Liver (tissue), 9 donors: ENCODE measurements around the gene CCL5. TPM values are rescaled to one million over a fixed set of nuclear protein-coding genes. Genes with fewer than 3 reads are reported as not detected.

Experiments used
- DNase-seq: peaks from one replicate; pipeline ENCODE4 v3.0.0-alpha.2; 2017; ENCODE audit warnings: low spot score
- H3K27ac ChIP-seq, 2 donors: one replicate each; pipeline ENCODE4 v1.7.0; 2013; ENCODE audit warnings: inconsistent platforms in 2 of 2, low read length in 2 of 2, control low read depth in 1 of 2, low read depth in 1 of 2, mild to moderate bottlenecking in 1 of 2
- H3K27me3 ChIP-seq, 4 donors: one replicate each; pipeline versions ENCODE4 v1.6.1 to v1.7.0; 2013; ENCODE audit warnings: low read length in 3 of 4, inconsistent platforms in 1 of 4, mild to moderate bottlenecking in 1 of 4, moderate library complexity in 1 of 4; ENCODE audit not compliant: control insufficient read depth in 4 of 4, insufficient read depth in 4 of 4
- H3K36me3 ChIP-seq, 4 donors: one replicate each; pipeline versions ENCODE4 v1.6.1 to v1.7.0; 2013; ENCODE audit warnings: low read length in 3 of 4, mild to moderate bottlenecking in 3 of 4, low read depth in 1 of 4, moderate library complexity in 1 of 4; ENCODE audit not compliant: control insufficient read depth in 4 of 4, insufficient read depth in 3 of 4
- H3K4me1 ChIP-seq, 4 donors: one replicate each; pipeline versions ENCODE4 v1.6.1 to v1.7.0; 2013; ENCODE audit warnings: low read length in 3 of 4, mild to moderate bottlenecking in 3 of 4, moderate library complexity in 1 of 4; ENCODE audit not compliant: control insufficient read depth in 4 of 4, insufficient read depth in 4 of 4
- H3K4me3 ChIP-seq, 3 donors: one replicate each; pipeline versions ENCODE4 v1.6.1 to v1.7.0; 2013; ENCODE audit warnings: low read length in 3 of 3, control low read depth in 1 of 3, low read depth in 1 of 3, mild to moderate bottlenecking in 1 of 3
- H3K9ac ChIP-seq, 2 donors: one replicate each; pipeline ENCODE4 v1.7.0; 2013; ENCODE audit warnings: low read length in 2 of 2, mild to moderate bottlenecking in 2 of 2, moderate library complexity in 2 of 2, control low read depth in 1 of 2, low read depth in 1 of 2
- H3K9me3 ChIP-seq, 4 donors: one replicate each; pipeline versions ENCODE4 v1.6.1 to v1.7.0; 2013; ENCODE audit warnings: low read length in 3 of 4; ENCODE audit not compliant: control insufficient read depth in 4 of 4
- EGR1 ChIP-seq, 2 donors: IDR thresholded peaks; 2 replicates each; pipeline ENCODE4 v1.6.1; 2016 to 2018; ENCODE audit warnings: antibody characterized with exemption in 2 of 2, low read depth in 2 of 2
- FOXA2 ChIP-seq: IDR thresholded peaks from 2 replicates; pipeline ENCODE4 v1.6.1; 2016; ENCODE audit warnings: antibody characterized with exemption
- GABPA ChIP-seq, 2 donors: IDR thresholded peaks in 1 of 2; conservative IDR thresholded peaks in 1 of 2; 2 replicates each; pipeline ENCODE4 v1.6.1; 2016; ENCODE audit warnings: antibody characterized with exemption in 2 of 2, mild to moderate bottlenecking in 1 of 2, moderate library complexity in 1 of 2
- HNF4G ChIP-seq: IDR thresholded peaks from 2 replicates; pipeline ENCODE4 v1.6.1; 2016; ENCODE audit warnings: antibody characterized with exemption
- NR2F2 ChIP-seq: IDR thresholded peaks from 2 replicates; pipeline ENCODE4 v1.6.1; 2016; ENCODE audit warnings: antibody characterized with exemption
- RAD21 ChIP-seq, 2 donors: IDR thresholded peaks; 2 replicates each; pipeline ENCODE4 v1.6.1; 2016; ENCODE audit warnings: antibody characterized with exemption in 2 of 2, mild to moderate bottlenecking in 2 of 2
- RXRA ChIP-seq, 2 donors: IDR thresholded peaks; 2 replicates each; pipeline ENCODE4 v1.6.1; 2017 to 2018; ENCODE audit warnings: antibody characterized with exemption in 2 of 2, mild to moderate bottlenecking in 1 of 2
- TAF1 ChIP-seq: conservative IDR thresholded peaks from 2 replicates; pipeline ENCODE4 v1.6.1; 2016; ENCODE audit warnings: antibody characterized with exemption, mild to moderate bottlenecking
- YY1 ChIP-seq: IDR thresholded peaks from 2 replicates; pipeline ENCODE4 v1.6.1; 2016; ENCODE audit warnings: antibody characterized with exemption, mild to moderate bottlenecking
- WGBS: extraction: QIAGEN DNeasy Blood & Tissue Kit; methylation state at CpG from one replicate; pipeline ENCODE4 v1.1.7; 2013; 5-methylcytosine and 5-hydroxymethylcytosine counted together
- polyA plus RNA-seq, 2 donors: library from polyadenylated mRNA; stranded (reverse) in 1 of 2; unstranded in 1 of 2; fragments of 200-250 nt in 1 of 2; fragments of >200 nt in 1 of 2; fragmentation: Nextera tagmentation in 1 of 2; extraction: Ambion mirVana in 1 of 2; gene quantifications; one replicate each; pipeline versions ENCODE4 v1.2.1 to v1.2.3, GENCODE V29; 2013 to 2015
- total RNA-seq, 2 donors: library from RNA; depleted of rRNA; stranded (reverse); fragments of >200 nt; gene quantifications; one replicate each; pipeline ENCODE4 v1.2.3, GENCODE V29; 2014
- TF ChIP-seq, protein P1 (sequence below): IDR thresholded peaks from 2 replicates; pipeline ENCODE4 v1.6.1; 2016; ENCODE audit warnings: antibody characterized with exemption
- TF ChIP-seq, protein P2 (sequence below): fragments of 150-350 bp; IDR thresholded peaks from 2 replicates; pipeline ENCODE4 v1.5.1; 2017; ENCODE audit warnings: improper control_type of control experiment, low read depth, low read length; ENCODE audit not compliant: missing input control
- TF ChIP-seq, protein P3 (sequence below): IDR thresholded peaks from 2 replicates; pipeline ENCODE4 v1.6.1; 2016; ENCODE audit warnings: antibody characterized with exemption, mild to moderate bottlenecking
- donor health status: healthy.
- donor health status: healthy.
- donor health status: healthy.
- donor health status: healthy.
- donor health status: healthy.

CCL5 gene
- total and polyA plus RNA-seq, 4 donors = 1.7 to 4.7 (median 2.5) TPM

DNA sequence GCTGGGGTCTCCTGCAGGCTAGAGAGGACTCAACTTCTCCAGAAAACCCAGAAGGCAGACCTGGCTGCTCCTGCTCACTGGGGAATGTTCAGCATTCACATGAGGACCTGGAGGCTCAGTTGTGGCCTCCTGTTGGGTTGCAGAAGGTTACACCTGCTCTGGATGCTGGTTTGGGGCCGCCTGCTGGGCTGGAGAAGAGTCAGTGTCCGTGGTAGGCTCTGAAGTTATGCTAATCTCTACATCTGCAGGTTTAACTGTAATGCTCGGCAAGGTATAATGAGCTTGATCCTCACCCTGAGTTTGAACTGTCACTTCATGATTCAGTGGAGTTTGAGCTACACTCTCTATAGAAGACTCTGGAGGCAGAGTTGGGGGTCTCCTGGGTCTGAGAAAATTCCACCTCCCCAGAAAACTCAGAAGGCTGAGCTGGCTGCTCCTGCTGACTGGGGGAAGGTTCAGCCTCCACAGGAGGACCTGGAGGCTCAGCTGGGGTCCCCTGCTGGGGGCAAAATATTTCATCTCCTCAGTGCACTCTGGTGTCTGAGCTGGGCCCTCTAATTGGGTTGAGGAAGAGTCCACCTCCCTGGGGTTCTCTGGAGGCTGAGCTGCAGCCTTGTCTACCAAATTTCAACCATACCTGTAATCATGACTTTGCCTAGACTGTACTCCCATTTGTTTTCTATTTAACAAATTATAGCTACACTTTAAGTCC, 26.9 kb upstream of the CCL5 start:
- no peaks in the 10 kb centered on the region for H3K27me3 ChIP-seq
- 88% methylated on average over 3 of the region's 3 CpGs for WGBS
- H3K36me3 ChIP-seq = no peaks in the 10 kb centered on the region
- no peaks in the 10 kb centered on the region for H3K4me1 ChIP-seq
- no peak overlapping the region for H3K9ac ChIP-seq
- no peaks in the 10 kb centered on the region for H3K9me3 ChIP-seq
- TF ChIP-seq FOXA2 = no peak
- TF ChIP-seq RAD21 (IDR thresholded peaks at IDR 0.05) = no peak
- TF ChIP-seq, protein P1, sequence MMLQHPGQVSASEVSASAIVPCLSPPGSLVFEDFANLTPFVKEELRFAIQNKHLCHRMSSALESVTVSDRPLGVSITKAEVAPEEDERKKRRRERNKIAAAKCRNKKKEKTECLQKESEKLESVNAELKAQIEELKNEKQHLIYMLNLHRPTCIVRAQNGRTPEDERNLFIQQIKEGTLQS = no peak
- TF ChIP-seq HNF4G = no peak
- no peak for TF ChIP-seq NR2F2
- no peak for TF ChIP-seq RXRA (IDR thresholded peaks at IDR 0.05)
- no peak for TF ChIP-seq EGR1 (IDR thresholded peaks at IDR 0.05; ENCODE audit: low read depth in 2 of 2)
- H3K27ac ChIP-seq = no peak overlapping the region
- no peak overlapping the region for H3K4me3 ChIP-seq
- DNase-seq = no peak

DNA sequence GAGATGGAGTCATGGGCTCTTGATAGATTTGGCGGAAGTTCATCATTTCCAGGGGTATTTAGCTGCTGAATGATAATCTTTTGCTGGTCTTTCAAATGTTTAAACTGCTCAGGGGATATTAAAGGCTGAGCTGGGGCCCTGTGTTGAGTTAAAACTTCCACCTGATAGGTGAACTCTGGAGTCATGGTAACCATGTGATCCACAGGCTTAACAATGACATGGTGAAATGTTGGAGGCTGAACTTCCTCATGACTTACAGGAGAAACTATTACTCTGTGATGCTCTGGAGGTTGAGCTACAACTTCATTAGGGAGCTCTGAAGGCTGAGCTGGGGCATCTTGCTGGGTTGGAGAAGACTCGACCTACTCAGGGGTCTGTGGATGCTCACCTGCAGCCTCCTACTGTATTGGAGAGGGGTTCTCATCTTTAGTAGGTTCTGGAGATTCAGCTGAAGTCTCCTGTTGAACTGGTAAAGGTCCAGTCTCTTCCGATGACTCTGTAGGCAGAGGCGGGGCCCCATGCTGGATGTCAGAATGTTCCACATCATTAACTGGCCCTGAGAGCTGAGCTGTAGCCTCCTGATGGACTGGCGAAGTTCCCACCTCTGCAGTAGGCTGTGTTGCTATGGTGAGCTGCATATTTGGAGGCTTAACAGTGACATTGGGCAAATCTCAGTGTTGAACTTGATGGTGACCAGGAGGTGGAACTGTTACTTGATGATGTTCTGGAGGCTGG, 26.2 kb upstream of the CCL5 start:
- TF ChIP-seq RXRA (IDR thresholded peaks at IDR 0.05) (no peak), HNF4G (no peak), YY1 (no peak), GABPA (IDR thresholded peaks at IDR 0.05 in 1 of 2, conservative IDR thresholded peaks at IDR 0.05 in 1 of 2) (no peak), RAD21 (IDR thresholded peaks at IDR 0.05) (no peak), NR2F2 (no peak), EGR1 (IDR thresholded peaks at IDR 0.05; ENCODE audit: low read depth in 2 of 2) (no peak), FOXA2 (no peak), TAF1 (no peak)
- TF ChIP-seq, protein P2, sequence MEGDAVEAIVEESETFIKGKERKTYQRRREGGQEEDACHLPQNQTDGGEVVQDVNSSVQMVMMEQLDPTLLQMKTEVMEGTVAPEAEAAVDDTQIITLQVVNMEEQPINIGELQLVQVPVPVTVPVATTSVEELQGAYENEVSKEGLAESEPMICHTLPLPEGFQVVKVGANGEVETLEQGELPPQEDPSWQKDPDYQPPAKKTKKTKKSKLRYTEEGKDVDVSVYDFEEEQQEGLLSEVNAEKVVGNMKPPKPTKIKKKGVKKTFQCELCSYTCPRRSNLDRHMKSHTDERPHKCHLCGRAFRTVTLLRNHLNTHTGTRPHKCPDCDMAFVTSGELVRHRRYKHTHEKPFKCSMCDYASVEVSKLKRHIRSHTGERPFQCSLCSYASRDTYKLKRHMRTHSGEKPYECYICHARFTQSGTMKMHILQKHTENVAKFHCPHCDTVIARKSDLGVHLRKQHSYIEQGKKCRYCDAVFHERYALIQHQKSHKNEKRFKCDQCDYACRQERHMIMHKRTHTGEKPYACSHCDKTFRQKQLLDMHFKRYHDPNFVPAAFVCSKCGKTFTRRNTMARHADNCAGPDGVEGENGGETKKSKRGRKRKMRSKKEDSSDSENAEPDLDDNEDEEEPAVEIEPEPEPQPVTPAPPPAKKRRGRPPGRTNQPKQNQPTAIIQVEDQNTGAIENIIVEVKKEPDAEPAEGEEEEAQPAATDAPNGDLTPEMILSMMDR = no peak
- TF ChIP-seq, protein P3, sequence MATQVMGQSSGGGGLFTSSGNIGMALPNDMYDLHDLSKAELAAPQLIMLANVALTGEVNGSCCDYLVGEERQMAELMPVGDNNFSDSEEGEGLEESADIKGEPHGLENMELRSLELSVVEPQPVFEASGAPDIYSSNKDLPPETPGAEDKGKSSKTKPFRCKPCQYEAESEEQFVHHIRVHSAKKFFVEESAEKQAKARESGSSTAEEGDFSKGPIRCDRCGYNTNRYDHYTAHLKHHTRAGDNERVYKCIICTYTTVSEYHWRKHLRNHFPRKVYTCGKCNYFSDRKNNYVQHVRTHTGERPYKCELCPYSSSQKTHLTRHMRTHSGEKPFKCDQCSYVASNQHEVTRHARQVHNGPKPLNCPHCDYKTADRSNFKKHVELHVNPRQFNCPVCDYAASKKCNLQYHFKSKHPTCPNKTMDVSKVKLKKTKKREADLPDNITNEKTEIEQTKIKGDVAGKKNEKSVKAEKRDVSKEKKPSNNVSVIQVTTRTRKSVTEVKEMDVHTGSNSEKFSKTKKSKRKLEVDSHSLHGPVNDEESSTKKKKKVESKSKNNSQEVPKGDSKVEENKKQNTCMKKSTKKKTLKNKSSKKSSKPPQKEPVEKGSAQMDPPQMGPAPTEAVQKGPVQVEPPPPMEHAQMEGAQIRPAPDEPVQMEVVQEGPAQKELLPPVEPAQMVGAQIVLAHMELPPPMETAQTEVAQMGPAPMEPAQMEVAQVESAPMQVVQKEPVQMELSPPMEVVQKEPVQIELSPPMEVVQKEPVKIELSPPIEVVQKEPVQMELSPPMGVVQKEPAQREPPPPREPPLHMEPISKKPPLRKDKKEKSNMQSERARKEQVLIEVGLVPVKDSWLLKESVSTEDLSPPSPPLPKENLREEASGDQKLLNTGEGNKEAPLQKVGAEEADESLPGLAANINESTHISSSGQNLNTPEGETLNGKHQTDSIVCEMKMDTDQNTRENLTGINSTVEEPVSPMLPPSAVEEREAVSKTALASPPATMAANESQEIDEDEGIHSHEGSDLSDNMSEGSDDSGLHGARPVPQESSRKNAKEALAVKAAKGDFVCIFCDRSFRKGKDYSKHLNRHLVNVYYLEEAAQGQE = no peak
- TF ChIP-seq, protein P1 = no peak
- H3K4me3 ChIP-seq = no peak overlapping the region
- no peaks in the 10 kb centered on the region for H3K36me3 ChIP-seq
- H3K27ac ChIP-seq = no peak overlapping the region
- H3K9ac ChIP-seq = no peak overlapping the region
- no peaks in the 10 kb centered on the region for H3K4me1 ChIP-seq
- no peaks in the 10 kb centered on the region for H3K9me3 ChIP-seq
- WGBS = 97% methylated on average over 5 of the region's 5 CpGs
- H3K27me3 ChIP-seq = no peaks in the 10 kb centered on the region
- no peak for DNase-seq
